Measurements from ENCODE around the gene COL1A1. TPM values are rescaled to one million over a fixed set of nuclear protein-coding genes. Genes with fewer than 3 reads are reported as not detected.

Gene COL1A1
- total and polyA plus RNA-seq, 2 of the 13 experiments (the other 11 are each of a cell fraction or from before 2014, with no cell fraction given): 0.05 TPM; not detected in 1

GRCh38 chr17:50161023-50161910, 40.2 kb downstream of the COL1A1 start (continued):
- TF ChIP-seq SNRNP70 (IDR thresholded peaks at IDR 0.05; ENCODE audit: low read depth, low read length) (no peak), E2F1 (CRISPR knock-in tag; IDR thresholded peaks at IDR 0.05) (no peak), ZNF703 (CRISPR knock-in tag; IDR thresholded peaks at IDR 0.05; ENCODE audit: borderline replicate concordance) (no peak), ZNF260 (CRISPR knock-in tag; IDR thresholded peaks at IDR 0.05; ENCODE audit: borderline replicate concordance, low read depth) (no peak), SRSF1 (optimal IDR thresholded peaks at IDR 0.05; ENCODE audit: low read depth, low read length) (peak; percentile 55), ZNF572 (CRISPR knock-in tag; IDR thresholded peaks at IDR 0.05) (peak; percentile 94; the same call in 1 of the 2 replicates), TAF1 (CRISPR knock-in tag; IDR thresholded peaks at IDR 0.05) (no peak), PCBP1 (IDR thresholded peaks at IDR 0.05; ENCODE audit: borderline replicate concordance, low read depth, low read length) (no peak), TEAD3 (CRISPR knock-in tag; optimal IDR thresholded peaks at IDR 0.05; ENCODE audit: borderline replicate concordance) (peak; percentile 86), ZNF556 (CRISPR knock-in tag; IDR thresholded peaks at IDR 0.05; ENCODE audit: borderline replicate concordance) (peak; percentile 94; the same call in 1 of the 2 replicates), ZNF776 (CRISPR knock-in tag; IDR thresholded peaks at IDR 0.05) (peak; percentile 51; the same call in 1 of the 2 replicates), KDM3A (CRISPR knock-in tag; IDR thresholded peaks at IDR 0.05; ENCODE audit: low read depth) (peak; percentile 75; the same call in 1 of the 2 replicates), ATF2 (CRISPR knock-in tag; IDR thresholded peaks at IDR 0.05) (peak; percentile 65; the same call in 1 of the 2 replicates), SPEN (CRISPR knock-in tag; IDR thresholded peaks at IDR 0.05; ENCODE audit: low read depth) (peak; percentile 73; the same call in 1 of the 2 replicates), ZSCAN22 (CRISPR knock-in tag; IDR thresholded peaks at IDR 0.05) (no peak), ZNF230 (CRISPR knock-in tag; IDR thresholded peaks at IDR 0.05) (no peak), SKIL (CRISPR knock-in tag; IDR thresholded peaks at IDR 0.05; ENCODE audit: borderline replicate concordance) (no peak), ZBTB38 (CRISPR knock-in tag; IDR thresholded peaks at IDR 0.05) (peak; percentile 60; the same call in 1 of the 2 replicates), ZNF614 (CRISPR knock-in tag; IDR thresholded peaks at IDR 0.05; ENCODE audit: borderline replicate concordance) (peak; percentile 79; the same call in 1 of the 2 replicates), ZNF329 (CRISPR knock-in tag; IDR thresholded peaks at IDR 0.05; ENCODE audit: low read depth) (no peak), BCL3 (CRISPR knock-in tag; IDR thresholded peaks at IDR 0.05) (peak; percentile 74; the same call in 1 of the 2 replicates), ZFP90 (CRISPR knock-in tag; IDR thresholded peaks at IDR 0.05; ENCODE audit: borderline replicate concordance) (no peak), ZNF207 (IDR thresholded peaks at IDR 0.05; ENCODE audit: borderline replicate concordance) (no peak)
